Hematopoietic multipotent progenitor cell treated with erythropoietin and hydrocortisone succinate and interleukin-3 and kit ligand, for 4 days (in vitro differentiated cells): ENCODE data around the gene KRTAP5-8.
A peak's percentile ranks its signal among the peaks of the same experiment; 100 is the strongest.
"Not testable (repeated sequence)": the region's sequence is repeated elsewhere in the genome, so short reads cannot be mapped to it uniquely, and the experiment has no call there.

Source experiments
- DNase-seq: peaks from one replicate; pipeline ENCODE4 v3.0.0-alpha.2; 2015

Gene KRTAP5-8

DNA sequence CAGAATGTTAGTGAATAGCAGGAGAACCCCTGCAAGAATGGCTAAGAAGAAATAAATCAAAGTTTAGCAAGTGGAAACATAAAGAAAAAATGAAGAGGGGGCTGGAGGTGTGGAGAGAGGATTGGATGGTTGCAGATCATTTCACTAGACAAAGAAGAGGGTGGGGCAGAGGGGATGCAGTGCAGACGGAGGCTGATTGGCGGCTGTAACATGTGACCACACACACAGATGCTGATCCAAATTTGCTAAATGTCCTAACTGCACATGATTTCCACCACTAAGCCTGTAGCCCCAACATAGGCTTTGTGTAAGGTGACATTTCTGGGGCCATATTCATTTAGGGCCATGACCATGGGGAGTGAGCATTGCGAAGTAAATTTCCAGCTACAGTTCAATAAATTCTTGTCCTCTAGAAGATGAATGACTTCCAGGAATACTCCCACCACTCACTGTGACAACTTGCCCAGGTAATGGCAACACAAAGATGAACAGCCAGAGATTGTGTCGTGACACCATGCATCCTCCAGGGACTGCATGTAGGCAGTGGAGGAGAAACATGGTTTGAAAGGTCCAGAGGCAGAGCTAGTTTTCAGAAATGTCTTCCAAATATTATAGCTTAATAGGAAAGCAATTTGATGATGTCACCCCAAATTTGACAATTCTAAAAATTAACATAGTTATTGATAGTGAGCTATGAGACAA, 38.0 kb downstream of the KRTAP5-8 start:
- DNase-seq, result no peak

DNA sequence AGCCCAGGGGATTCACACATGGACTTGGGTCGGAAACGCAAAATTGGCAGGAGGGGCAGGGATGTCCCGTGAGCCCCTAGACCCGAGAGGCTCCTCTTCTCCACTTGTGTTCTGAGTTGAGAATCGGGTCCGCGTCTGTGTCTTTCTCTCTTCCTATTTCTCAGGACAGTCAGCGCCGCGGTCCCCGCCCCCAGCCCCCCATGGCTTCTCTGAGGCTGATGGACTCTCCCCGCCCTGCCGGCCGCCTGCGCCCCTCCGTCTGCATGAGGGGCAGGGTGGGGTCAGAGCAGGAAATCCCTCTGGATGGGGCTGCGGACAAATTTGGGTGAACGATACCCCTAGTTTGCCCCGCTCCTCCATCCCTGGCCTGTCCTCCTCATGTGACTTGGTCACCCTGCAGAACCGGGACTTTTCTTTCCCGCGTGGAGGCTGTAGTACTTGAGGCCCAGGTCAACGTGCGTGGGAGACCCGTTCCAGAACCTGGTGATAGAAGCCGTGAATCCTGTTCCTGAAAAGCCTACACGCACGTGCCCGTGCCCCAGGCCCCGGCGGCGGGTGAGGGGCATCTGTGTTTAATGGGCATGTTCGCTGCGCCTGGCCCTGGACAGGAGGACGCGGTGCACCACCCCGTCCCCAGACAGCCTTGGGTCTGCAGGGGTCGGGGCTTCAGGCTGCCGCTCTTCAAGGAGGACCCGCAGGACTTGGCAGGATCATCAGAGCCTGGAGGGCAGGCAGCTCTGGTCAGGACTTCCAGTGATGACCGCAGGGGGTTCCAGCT, 39.1 kb downstream of the KRTAP5-8 start:
- not testable (repeated sequence) for DNase-seq

DNA sequence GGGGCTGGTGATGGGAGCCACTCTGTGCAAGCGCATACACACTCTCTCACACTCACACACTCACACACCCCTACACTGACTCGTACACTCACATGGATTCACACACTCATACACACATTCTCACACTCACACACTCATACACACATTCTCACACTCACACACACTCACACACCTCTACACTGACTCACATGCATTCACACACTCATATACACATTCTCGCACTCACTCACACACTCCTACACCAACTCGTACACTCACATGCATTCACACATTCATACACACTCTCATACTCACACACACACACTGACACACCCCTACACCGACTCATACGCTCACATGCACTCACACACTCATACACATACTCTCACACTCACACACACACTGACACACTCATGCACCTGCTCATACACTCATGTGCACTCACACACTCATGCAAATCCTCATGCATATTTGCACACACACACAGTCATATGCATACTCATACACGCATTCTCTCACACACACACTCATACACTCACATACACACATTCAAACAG, 39.7 kb downstream of the KRTAP5-8 start:
- DNase-seq, result no peak

DNA sequence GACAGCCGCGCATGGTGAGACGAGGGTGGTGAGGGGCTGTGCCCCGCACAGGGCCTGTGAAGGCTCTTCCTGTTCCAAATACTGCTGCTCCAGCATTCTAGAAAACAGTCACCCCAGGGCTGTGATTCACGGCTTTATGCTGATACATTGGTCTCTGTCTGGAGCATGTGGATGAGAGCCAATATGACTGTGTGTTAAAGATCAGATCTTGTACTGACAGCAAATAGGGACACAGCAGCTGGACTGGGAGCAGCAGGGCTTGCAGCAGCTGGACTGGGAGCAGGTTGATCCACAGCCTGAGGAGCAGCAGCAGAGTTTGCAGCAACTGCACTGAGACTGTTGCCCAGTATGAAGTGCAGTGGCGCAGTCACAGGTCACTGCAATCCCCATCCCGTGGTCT, 41.7 kb downstream of the KRTAP5-8 start:
- not testable (repeated sequence) for DNase-seq

DNA sequence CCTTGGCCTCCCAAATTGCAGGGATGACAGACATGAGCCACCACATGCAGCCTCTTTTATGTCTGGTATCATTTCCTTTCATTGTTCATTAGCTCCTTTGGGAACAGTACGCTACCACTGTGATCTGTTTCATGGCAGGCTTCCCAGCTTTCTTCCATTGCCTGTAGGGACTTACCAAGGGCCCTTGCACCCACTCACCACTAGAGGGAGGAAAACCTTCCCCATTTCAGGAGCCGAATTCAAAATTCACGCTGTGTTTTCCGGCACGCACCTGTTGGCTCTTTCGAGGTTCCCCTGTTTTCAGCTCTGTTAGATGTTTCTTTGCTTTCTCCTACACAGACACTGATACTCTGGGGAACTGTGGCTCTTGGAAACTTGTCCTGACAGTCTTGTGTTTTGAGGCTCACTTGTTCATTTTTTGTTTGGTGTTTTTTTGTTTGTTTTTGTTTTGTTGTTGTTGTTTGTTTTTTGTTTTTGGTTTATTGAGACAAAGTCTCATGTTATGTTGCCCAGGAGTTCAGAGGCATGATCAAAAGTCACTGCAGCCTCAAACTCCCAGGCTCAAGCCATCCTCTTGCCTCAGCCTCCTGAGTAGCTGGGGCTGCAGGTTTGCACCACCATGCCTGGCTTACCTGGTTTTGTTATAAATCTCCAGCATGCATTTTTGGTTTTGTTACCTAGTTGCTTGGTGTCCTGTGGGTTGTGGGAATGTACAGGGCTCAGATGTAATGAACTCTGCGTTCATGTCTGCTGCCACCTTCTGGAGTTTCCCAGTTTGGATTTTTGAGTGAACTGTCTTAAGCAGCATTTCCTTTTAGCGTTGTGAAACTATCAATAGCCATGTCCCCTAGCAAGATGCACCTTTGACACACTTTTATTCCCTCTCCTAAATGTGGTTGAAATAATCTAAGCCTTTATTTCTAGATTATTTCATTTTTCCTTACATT, 42.5 kb downstream of the KRTAP5-8 start:
- peak; percentile 72 for DNase-seq

DNA sequence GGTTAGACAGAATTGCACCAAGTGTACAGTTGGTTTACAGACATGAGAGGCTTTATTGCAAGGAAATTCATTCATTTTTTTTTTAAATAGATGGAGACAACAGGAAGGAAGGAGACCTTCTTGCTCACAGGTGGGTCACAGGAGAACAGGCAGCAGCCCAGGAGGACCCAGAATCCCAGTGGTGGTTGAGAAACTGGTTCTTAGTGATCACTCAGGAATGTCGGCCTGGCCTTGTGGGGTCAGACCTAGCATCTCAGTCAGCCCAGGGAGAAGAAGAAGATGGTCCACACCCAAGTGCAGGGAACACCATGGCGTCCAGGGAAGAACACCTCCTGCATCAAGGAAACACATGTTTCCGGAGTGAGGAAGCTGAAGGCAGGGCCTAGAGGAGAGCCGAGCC, 44.0 kb downstream of the KRTAP5-8 start:
- no peak for DNase-seq

DNA sequence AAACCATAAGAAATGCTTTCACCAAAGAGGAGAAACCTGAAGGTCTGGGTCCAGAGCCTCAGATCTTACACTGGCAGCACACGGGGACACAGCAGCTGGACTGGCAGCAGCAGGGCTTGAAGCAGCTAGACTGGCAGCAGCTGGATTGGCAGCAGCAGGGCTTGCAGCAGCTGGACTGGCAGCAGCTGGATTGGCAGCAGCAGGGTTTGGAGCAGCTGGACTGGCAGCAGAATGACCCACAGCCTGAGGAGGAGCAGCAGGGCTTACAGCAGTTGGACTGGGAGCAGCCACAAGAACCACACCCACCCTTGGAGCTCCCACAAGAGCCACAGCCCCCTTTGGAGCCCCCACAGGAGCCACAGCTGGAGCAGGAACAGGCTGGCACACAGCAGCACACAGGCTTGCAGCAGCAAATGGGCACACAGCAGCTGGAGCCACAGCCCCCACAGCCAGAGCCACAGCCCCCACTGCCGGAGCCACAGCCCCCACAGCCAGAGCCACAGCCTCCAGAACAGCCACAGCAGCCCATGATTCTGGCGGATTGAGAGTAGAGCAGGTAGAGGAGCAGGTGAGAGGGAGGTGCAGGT, 44.6 kb downstream of the KRTAP5-8 start, which contains the start of gene KRTAP5-11:
Gene KRTAP5-11 (minus strand): TSS at position 567 of the 587 bp plus-strand sequence. CDS start 38 bp downstream, at position 529.
- DNase-seq, result peak; percentile 11

DNA sequence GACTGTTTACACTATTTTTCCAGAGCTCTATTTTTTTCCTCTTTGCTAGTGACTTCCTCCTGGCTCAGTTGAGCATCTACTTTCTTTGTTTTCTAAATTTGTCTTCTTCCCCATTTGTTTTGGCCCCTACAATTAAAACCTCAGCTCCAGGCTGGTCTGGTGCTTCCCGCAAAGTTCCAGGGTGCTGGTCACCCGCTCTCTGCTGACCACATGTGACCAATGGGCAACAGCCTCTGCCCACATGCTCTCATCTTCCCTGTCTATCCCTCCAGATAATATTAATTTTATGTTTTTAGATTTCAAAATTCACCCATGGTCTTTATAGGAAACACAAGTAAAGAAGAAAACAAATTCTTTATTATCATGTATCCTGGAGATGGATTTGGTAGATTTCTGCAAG, 45.1 kb downstream of the KRTAP5-8 start:
- not testable (repeated sequence) for DNase-seq

DNA sequence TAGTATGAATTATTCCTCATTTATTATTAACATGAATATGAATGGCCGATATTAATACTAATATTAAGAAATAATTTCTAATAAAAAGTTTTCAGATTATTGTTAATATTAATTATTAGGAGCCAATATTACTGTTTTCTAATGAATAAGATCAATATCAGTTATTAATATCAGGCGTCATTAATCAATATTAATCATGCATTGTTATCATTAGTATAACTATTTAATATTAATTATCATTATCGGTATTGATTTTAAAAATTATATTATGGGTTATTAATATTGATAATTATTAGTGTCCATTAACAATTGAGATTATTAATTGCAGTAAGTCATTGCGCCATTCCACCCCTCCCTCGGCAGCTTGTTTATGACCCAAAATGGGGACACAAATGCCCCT, 47.8 kb downstream of the KRTAP5-8 start:
- DNase-seq, result not testable (repeated sequence)

DNA sequence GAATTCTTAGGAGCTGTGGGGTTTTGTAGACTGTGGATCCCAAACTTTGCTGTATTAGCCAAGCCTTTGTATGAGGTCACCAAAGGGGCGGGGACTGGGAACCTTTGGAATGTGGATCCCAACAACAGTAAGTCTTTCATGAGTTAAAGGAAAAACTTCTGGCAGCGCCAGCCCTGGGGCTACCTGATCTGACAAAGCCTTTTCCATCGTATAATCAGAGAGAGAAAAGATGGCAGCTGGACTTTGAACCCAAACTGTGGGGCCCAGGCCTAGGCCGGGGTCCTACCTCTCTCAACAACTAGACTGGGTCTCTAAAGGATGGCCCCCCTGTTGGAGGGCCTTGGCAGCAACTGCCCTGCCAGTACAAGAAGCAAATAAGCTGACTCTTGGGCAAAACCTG, 50.5 kb downstream of the KRTAP5-8 start:
- DNase-seq, result not testable (repeated sequence)
